ENCODE data around the gene OVAAL. TPM values are rescaled to one million over a fixed set of nuclear protein-coding genes. Genes with fewer than 3 reads are reported as not detected.

OVAAL gene
- total RNA-seq, 2 donors from 2014 or later = not detected

GRCh38 chr1:180603223-180603849 lies 44.6 kb downstream of the OVAAL start:
- Histone ChIP-seq H3K27ac (ENCODE audit: low read depth, low read length) (no peak overlapping the region), H3K9ac (ENCODE audit: extremely low read depth, low read length, poor library complexity, severe bottlenecking) (no peak overlapping the region), H3K4me3 (ENCODE audit: low read length) (no peak overlapping the region), H3K9me3 (ENCODE audit: control insufficient read depth, low read length) (no peaks in the 10 kb centered on the region), H3K27me3 (ENCODE audit: control insufficient read depth, insufficient read depth, low read length, poor library complexity, severe bottlenecking) (peaks cover 9% of the 10 kb centered on the region), H3K4me1 (ENCODE audit: control insufficient read depth, insufficient read depth, low read length) (peaks cover 6% of the 10 kb centered on the region), H3K36me3 (ENCODE audit: control insufficient read depth, insufficient read depth, low read length) (no peaks in the 10 kb centered on the region)
- Mint-ChIP-seq H3K4me1 (peaks cover 13% of the 10 kb centered on the region), H3K36me3 (ENCODE audit: low read depth) (no peaks in the 10 kb centered on the region), H3K27ac (no peak overlapping the region), H3K9me3 (no peaks in the 10 kb centered on the region), H3K27me3 (ENCODE audit: insufficient read depth) (peaks cover 18% of the 10 kb centered on the region), H3K4me3 (no peak overlapping the region)
- DNase-seq = no peak
- TF ChIP-seq CTCF (conservative IDR thresholded peaks at IDR 0.05) = no peak
- WGBS, 2 experiments (ENCODE audit: insufficient coverage in 1 of 2, insufficient read length in 1 of 2) = 89 to 91% methylated on average over 5 to 6 of the region's 6 CpGs

GRCh38 chr1:180603850-180604226 lies 45.1 kb downstream of the OVAAL start:
- Mint-ChIP-seq H3K4me1 (peaks cover 8% of the 10 kb centered on the region), H3K27me3 (ENCODE audit: insufficient read depth) (peaks cover 18% of the 10 kb centered on the region), H3K36me3 (ENCODE audit: low read depth) (no peaks in the 10 kb centered on the region), H3K4me3 (no peak overlapping the region), H3K27ac (no peak overlapping the region), H3K9me3 (no peaks in the 10 kb centered on the region)
- 96% methylated on average over 2 of the region's 2 CpGs; no CpG with 5 or more reads in 1 of the 2 experiments for WGBS, 2 experiments (ENCODE audit: insufficient coverage in 1 of 2, insufficient read length in 1 of 2)
- Histone ChIP-seq H3K9me3 (ENCODE audit: control insufficient read depth, low read length) (no peaks in the 10 kb centered on the region), H3K4me3 (ENCODE audit: low read length) (no peak overlapping the region), H3K27me3 (ENCODE audit: control insufficient read depth, insufficient read depth, low read length, poor library complexity, severe bottlenecking) (peaks cover 9% of the 10 kb centered on the region), H3K27ac (ENCODE audit: low read depth, low read length) (no peak overlapping the region), H3K4me1 (ENCODE audit: control insufficient read depth, insufficient read depth, low read length) (peaks cover 4% of the 10 kb centered on the region), H3K36me3 (ENCODE audit: control insufficient read depth, insufficient read depth, low read length) (no peaks in the 10 kb centered on the region), H3K9ac (ENCODE audit: extremely low read depth, low read length, poor library complexity, severe bottlenecking) (no peak overlapping the region)
- DNase-seq = no peak
- no peak for TF ChIP-seq CTCF (conservative IDR thresholded peaks at IDR 0.05)

GRCh38 chr1:180606155-180606554 lies 47.4 kb downstream of the OVAAL start:
- TF ChIP-seq CTCF (conservative IDR thresholded peaks at IDR 0.05) = no peak
- H3K27me3 ChIP-seq (ENCODE audit: control insufficient read depth, insufficient read depth, low read length, poor library complexity, severe bottlenecking) = peaks cover 9% of the 10 kb centered on the region
- H3K9me3 ChIP-seq (ENCODE audit: control insufficient read depth, low read length) = no peaks in the 10 kb centered on the region
- WGBS, 2 experiments (ENCODE audit: insufficient coverage in 1 of 2, insufficient read length in 1 of 2) = 67 to 85% methylated on average over 2 of the region's 2 CpGs
- H3K36me3 Mint-ChIP-seq (ENCODE audit: low read depth) = no peaks in the 10 kb centered on the region
- no peaks in the 10 kb centered on the region for H3K36me3 ChIP-seq (ENCODE audit: control insufficient read depth, insufficient read depth, low read length)
- H3K4me3 ChIP-seq (ENCODE audit: low read length) = no peak overlapping the region
- no peak overlapping the region for H3K27ac ChIP-seq (ENCODE audit: low read depth, low read length)
- peaks cover 16% of the 10 kb centered on the region for H3K4me1 Mint-ChIP-seq
- H3K27me3 Mint-ChIP-seq (ENCODE audit: insufficient read depth) = peaks cover 11% of the 10 kb centered on the region
- no peaks in the 10 kb centered on the region for H3K9me3 Mint-ChIP-seq
- H3K4me1 ChIP-seq (ENCODE audit: control insufficient read depth, insufficient read depth, low read length) = peaks cover 3% of the 10 kb centered on the region
- no peak overlapping the region for H3K27ac Mint-ChIP-seq
- H3K4me3 Mint-ChIP-seq = no peak overlapping the region
- no peak for DNase-seq
- H3K9ac ChIP-seq (ENCODE audit: extremely low read depth, low read length, poor library complexity, severe bottlenecking) = no peak overlapping the region
